Gastroesophageal sphincter (tissue), 4 donors: ENCODE results near the gene KRTAP10-2. TPM values are rescaled to one million over a fixed set of nuclear protein-coding genes. Genes with fewer than 3 reads are reported as not detected.

Experiments used
- ATAC-seq: fragments of 150-250 bp; one replicate; pipeline ENCODE4 v1.9.1; 2016; ENCODE audit warnings: mild to moderate bottlenecking, moderate library complexity
- H3K27ac ChIP-seq, 4 donors: fragments of 200-600 bp; sonication (generic) in 3 of 4; 1 replicate in 3 of 4; 2 replicates in 1 of 4; pipeline ENCODE4 v1.5.1; 2016 to 2019
- H3K27me3 ChIP-seq: fragments of 200-600 bp; sonication (generic); one replicate; pipeline ENCODE4 v1.5.1; 2019
- H3K36me3 ChIP-seq, 2 donors: fragments of 200-600 bp; sonication (generic); one replicate each; pipeline ENCODE4 v1.5.1; 2019; ENCODE audit warnings: control low read depth in 1 of 2
- H3K4me1 ChIP-seq, 3 donors: fragments of 200-600 bp; sonication (generic); 1 replicate in 2 of 3; 2 replicates in 1 of 3; pipeline ENCODE4 v1.5.1; 2016 to 2019; ENCODE audit warnings: control low read depth in 2 of 3
- H3K4me3 ChIP-seq, 2 donors: fragments of 200-600 bp; sonication (generic); one replicate each; pipeline ENCODE4 v1.5.1; 2019; ENCODE audit warnings: mild to moderate bottlenecking in 1 of 2, moderate library complexity in 1 of 2
- H3K9me3 ChIP-seq, 3 donors: fragments of 200-600 bp; sonication (generic); one replicate each; pipeline ENCODE4 v1.5.1; 2017 to 2019; ENCODE audit warnings: control low read depth in 2 of 3
- EP300 ChIP-seq: sonication (generic); formaldehyde crosslinking; IDR thresholded peaks from one replicate; pipeline ENCODE4 v1.6.1; 2017; ENCODE audit warnings: antibody characterized with exemption, mild to moderate bottlenecking
- POLR2A ChIP-seq, 2 donors: fragments of 450-650 bp; IDR thresholded peaks; one replicate each; pipeline ENCODE4 v1.6.1; 2017; ENCODE audit warnings: antibody characterized with exemption in 2 of 2, mild to moderate bottlenecking in 2 of 2, moderate library complexity in 1 of 2
- POLR2AphosphoS5 ChIP-seq: sonication (generic); formaldehyde crosslinking; IDR thresholded peaks from one replicate; pipeline ENCODE4 v1.6.1; 2017; ENCODE audit warnings: antibody characterized with exemption
- WGBS, 2 donors: methylation state at CpG; one replicate each; pipeline ENCODE4 v1.1.5; 2018; ENCODE audit warnings: low coverage in 1 of 2; 5-methylcytosine and 5-hydroxymethylcytosine counted together
- total RNA-seq, 4 donors: library from RNA; depleted of rRNA; stranded (reverse); fragments of >200 nt; gene quantifications; one replicate each; pipeline ENCODE4 v1.1.0, GENCODE V29; 2016
- TF ChIP-seq, protein P1 (sequence below), 4 experiments: fragments of 200-600 bp in 2 of 4; fragments of 450-650 bp in 2 of 4; sonication (generic) in 1 of 4; IDR thresholded peaks; one replicate each; pipeline ENCODE4 v1.5.1; 2017 to 2019; ENCODE audit warnings: antibody characterized with exemption in 4 of 4, mild to moderate bottlenecking in 2 of 4, moderate library complexity in 2 of 4

The KRTAP10-2 gene
- total RNA-seq, 4 donors from 2014 or later = not detected

DNA sequence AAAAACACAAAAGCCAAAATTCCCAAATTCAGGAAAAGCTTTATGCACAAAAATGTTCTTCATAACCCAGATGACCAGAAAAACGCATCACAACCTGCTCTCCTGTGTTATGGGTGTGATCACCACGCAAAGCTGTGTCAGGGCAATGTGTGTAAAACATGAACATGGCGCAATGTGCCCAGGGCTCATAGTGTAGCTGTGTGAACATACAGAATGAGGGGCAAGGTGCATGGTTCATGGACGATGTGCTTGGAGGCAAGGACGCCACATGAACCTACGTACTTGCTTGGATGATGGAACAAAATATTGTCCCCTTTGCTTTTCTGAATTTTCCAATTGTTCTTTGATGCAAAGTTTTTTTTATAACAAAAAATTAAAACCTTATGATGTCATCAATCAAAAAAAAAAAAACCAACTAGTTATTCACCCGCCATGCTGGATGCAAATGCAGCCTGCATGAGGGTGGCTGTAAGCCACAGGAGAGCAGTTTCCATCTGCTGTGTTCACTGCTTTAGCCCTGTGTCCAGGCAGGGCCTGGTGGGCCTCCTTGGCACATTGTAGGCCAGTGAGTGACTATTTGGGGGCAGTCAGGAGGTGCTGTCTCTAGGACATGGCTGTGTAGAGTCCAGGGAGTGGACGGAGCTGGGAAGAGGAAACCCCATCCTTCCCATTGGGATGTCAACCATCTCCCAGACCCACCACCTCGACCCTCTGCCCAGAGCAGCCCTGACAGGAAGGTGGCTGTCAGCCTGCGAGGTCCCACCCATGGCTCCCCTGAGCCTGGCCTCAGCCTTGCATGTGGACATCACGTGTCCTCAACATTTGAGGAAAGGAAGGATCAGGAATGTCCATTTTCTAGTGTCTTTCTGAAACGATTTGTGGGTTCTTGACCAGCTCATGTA is 25.0 kb downstream of the KRTAP10-2 start:
- 84 to 96% methylated on average over 7 to 8 of the region's 12 CpGs for WGBS, 2 donors
- peaks cover 47% of the 10 kb centered on the region for H3K27me3 ChIP-seq

GRCh38 chr21:44525391-44526095 is 25.8 kb downstream of the KRTAP10-2 start:
- Histone ChIP-seq H3K4me3 (no peak overlapping the region), H3K27me3 (peaks cover 45% of the 10 kb centered on the region), H3K27ac (no peak overlapping the region), H3K36me3 (no peaks in the 10 kb centered on the region), H3K9me3 (no peaks in the 10 kb centered on the region), H3K4me1 (no peaks in the 10 kb centered on the region)
- 81 to 96% methylated on average over 4 to 11 of the region's 20 CpGs for WGBS, 2 donors
- ATAC-seq = no peak
- TF ChIP-seq POLR2AphosphoS5 = no peak
- TF ChIP-seq, protein P1, sequence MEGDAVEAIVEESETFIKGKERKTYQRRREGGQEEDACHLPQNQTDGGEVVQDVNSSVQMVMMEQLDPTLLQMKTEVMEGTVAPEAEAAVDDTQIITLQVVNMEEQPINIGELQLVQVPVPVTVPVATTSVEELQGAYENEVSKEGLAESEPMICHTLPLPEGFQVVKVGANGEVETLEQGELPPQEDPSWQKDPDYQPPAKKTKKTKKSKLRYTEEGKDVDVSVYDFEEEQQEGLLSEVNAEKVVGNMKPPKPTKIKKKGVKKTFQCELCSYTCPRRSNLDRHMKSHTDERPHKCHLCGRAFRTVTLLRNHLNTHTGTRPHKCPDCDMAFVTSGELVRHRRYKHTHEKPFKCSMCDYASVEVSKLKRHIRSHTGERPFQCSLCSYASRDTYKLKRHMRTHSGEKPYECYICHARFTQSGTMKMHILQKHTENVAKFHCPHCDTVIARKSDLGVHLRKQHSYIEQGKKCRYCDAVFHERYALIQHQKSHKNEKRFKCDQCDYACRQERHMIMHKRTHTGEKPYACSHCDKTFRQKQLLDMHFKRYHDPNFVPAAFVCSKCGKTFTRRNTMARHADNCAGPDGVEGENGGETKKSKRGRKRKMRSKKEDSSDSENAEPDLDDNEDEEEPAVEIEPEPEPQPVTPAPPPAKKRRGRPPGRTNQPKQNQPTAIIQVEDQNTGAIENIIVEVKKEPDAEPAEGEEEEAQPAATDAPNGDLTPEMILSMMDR (IDR thresholded peaks at IDR 0.05) = no peak
- TF ChIP-seq EP300 = no peak
- no peak for TF ChIP-seq POLR2A (IDR thresholded peaks at IDR 0.05)

More for the DNA sequence above, 25.0 kb downstream of the KRTAP10-2 start:
- H3K4me3 ChIP-seq = no peak overlapping the region
- no peaks in the 10 kb centered on the region for H3K9me3 ChIP-seq
- no peaks in the 10 kb centered on the region for H3K4me1 ChIP-seq
- no peak for ATAC-seq
- no peaks in the 10 kb centered on the region for H3K36me3 ChIP-seq
- TF ChIP-seq EP300 (no peak), POLR2AphosphoS5 (no peak), POLR2A (IDR thresholded peaks at IDR 0.05) (no peak)
- TF ChIP-seq, protein P1 (IDR thresholded peaks at IDR 0.05) = no peak
- H3K27ac ChIP-seq = no peak overlapping the region

DNA sequence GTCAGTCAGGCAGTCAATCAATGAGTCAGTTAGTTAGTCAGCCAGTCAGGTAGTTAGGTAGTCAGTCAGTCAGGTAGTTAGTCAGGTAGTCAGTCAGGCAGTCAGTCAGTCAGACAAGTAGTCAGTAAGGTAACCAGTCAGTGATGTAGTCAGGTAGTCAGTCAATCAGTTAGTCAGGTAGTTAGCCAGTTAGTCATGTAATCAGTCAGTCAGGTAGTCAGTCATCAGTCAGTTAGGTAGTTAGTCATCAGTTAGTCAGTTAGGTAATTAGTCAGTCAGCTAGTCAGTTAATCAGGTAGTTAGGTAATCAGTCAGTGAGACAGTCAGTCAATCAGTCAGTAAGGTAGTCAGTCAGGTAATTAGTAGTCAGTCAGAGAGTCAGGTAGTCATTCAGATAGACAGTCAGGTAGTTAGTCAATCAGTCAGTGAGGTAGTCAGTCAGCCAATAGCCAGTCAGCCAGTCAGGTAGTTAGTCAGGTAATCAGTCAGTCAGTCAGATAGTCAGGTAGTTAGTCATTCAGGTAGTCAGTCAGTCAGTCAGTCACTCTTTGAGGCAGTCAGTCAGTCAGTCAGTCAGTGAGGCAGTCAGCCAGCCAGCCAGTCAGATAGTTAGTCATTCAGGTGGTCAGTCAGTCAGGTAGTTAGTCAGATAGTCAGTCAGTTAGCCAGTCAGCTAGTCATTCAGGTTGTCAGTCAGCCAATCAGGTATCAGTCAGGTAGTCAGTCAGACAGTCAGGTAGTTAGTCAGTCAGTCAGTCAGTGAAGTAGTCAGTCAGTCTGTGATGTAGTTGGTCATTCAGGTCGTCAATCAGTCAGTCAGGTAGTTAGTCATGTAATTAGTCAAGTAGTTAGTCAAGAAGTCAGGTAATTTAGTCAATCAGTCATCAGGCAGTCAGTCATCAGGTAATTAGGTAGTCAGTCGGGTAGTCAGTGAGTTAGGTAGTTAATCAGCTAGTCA is 26.6 kb downstream of the KRTAP10-2 start:
- H3K27ac ChIP-seq = no peak overlapping the region
- H3K27me3 ChIP-seq = peaks cover 47% of the 10 kb centered on the region
- H3K9me3 ChIP-seq = no peaks in the 10 kb centered on the region
- ATAC-seq = no peak
- H3K4me1 ChIP-seq = no peaks in the 10 kb centered on the region
- WGBS, 2 donors = 40 to 80% methylated on average over 1 of the region's 2 CpGs
- TF ChIP-seq POLR2A (IDR thresholded peaks at IDR 0.05) (no peak), POLR2AphosphoS5 (no peak), EP300 (no peak)
- TF ChIP-seq, protein P1 (IDR thresholded peaks at IDR 0.05) = no peak
- no peaks in the 10 kb centered on the region for H3K36me3 ChIP-seq
- H3K4me3 ChIP-seq = no peak overlapping the region

DNA sequence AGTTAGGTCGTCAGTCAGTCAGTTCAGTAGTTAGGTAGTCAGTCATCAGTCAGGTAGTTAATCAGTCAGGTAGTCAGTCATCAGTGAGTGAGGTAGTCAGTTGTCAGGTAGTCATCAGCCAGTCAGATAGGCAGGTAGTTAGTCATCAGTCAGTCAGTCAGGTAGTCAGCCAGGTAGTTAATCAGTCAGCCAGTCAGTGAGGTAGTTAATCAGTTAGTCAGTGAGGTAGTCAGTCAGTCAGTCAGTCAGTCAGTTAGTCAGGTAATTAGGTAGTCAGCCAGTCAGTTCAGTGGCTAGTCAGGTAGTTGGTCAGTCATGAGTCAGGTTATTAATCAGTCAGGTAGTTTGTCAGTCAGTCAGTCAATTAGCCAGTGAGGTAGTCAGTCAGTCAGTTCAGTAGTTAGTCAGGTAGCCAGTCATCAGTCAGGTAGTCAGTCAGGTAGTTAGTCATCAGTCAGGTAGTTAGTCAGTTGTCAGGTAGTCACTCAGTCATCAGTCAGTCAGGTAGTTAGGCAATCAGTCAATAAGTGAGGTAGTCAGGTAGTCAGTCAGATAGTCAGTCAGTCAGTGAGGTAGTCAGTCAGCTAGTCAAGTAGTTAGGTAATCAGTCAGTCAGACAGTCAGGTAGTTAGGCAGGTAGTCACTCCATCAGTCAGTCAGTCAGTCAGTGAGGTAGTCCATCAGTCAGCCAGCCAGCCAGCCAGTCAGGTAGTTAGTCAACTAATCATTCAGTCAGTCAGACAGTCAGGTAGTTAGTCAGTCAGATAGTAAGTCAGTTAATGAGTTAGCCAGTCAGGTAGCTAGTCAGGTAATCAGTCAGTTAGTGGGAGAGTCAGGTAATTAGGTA is 27.5 kb downstream of the KRTAP10-2 start:
- no peaks in the 10 kb centered on the region for H3K4me1 ChIP-seq

More for the DNA sequence above, 27.5 kb downstream of the KRTAP10-2 start:
- Histone ChIP-seq H3K36me3 (no peaks in the 10 kb centered on the region), H3K27me3 (peaks cover 39% of the 10 kb centered on the region), H3K9me3 (no peaks in the 10 kb centered on the region), H3K4me3 (no peak overlapping the region), H3K27ac (no peak overlapping the region)
- no peak for TF ChIP-seq EP300
- TF ChIP-seq POLR2A (IDR thresholded peaks at IDR 0.05) = no peak
- TF ChIP-seq, protein P1 (IDR thresholded peaks at IDR 0.05) = no peak
- TF ChIP-seq POLR2AphosphoS5 = no peak
- 100% methylated on average over 1 of the region's 1 CpG; no CpG with 5 or more reads in 1 of the 2 donors for WGBS, 2 donors
- no peak for ATAC-seq
